GM10266 (cell line): Measurements from ENCODE around the gene ZIC1.
A peak's percentile ranks its signal among the peaks of the same experiment; 100 is the strongest.

Source experiments
- DNase-seq: peaks from one replicate; pipeline ENCODE4 v3.0.0; 2012; ENCODE audit errors: extremely low spot score
- TF ChIP-seq, protein P1 (sequence below): IDR thresholded peaks from 2 replicates; pipeline ENCODE4 v1.5.1; 2012; ENCODE audit warnings: mild to moderate bottlenecking, low read depth; ENCODE audit not compliant: control insufficient read depth, insufficient read depth; ENCODE audit errors: missing control alignments

ZIC1 gene

DNA sequence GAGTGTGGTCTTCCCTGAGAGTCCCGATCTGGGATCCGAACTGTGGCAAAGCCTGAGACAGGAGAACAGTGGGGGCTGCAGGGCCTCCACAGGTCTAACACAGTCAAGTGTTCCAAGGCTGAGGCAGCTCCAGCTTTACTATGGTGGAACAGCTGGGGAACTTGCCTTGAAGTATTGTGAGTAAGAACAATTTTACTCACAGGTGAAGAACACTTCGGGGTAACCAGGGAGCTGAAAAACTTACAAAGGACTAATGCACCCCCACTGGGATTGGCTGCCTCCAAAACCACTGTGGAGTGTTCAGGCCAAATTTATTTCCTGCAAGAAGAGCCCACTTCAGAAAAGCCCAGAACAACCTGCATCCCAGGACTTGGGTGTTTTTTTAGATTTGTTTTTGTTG, 28.2 kb upstream of the ZIC1 start:
- no peak for DNase-seq
- TF ChIP-seq, protein P1, sequence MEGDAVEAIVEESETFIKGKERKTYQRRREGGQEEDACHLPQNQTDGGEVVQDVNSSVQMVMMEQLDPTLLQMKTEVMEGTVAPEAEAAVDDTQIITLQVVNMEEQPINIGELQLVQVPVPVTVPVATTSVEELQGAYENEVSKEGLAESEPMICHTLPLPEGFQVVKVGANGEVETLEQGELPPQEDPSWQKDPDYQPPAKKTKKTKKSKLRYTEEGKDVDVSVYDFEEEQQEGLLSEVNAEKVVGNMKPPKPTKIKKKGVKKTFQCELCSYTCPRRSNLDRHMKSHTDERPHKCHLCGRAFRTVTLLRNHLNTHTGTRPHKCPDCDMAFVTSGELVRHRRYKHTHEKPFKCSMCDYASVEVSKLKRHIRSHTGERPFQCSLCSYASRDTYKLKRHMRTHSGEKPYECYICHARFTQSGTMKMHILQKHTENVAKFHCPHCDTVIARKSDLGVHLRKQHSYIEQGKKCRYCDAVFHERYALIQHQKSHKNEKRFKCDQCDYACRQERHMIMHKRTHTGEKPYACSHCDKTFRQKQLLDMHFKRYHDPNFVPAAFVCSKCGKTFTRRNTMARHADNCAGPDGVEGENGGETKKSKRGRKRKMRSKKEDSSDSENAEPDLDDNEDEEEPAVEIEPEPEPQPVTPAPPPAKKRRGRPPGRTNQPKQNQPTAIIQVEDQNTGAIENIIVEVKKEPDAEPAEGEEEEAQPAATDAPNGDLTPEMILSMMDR, result no peak

- TF ChIP-seq, protein P1, result no peak
- DNase-seq, result no peak
These were observed 27.6 kb upstream of the ZIC1 start for GRCh38 chr3:147381596-147381995.

- TF ChIP-seq, protein P1, result no peak
- DNase-seq, result no peak
These were observed 25.5 kb upstream of the ZIC1 start for GRCh38 chr3:147383617-147384016.

GRCh38 chr3:147384210-147385058, 24.7 kb upstream of the ZIC1 start:
- no peak for DNase-seq
- TF ChIP-seq, protein P1, result peak; percentile 20

GRCh38 chr3:147385059-147386012, 23.8 kb upstream of the ZIC1 start:
- no peak for DNase-seq
- TF ChIP-seq, protein P1, result no peak

DNA sequence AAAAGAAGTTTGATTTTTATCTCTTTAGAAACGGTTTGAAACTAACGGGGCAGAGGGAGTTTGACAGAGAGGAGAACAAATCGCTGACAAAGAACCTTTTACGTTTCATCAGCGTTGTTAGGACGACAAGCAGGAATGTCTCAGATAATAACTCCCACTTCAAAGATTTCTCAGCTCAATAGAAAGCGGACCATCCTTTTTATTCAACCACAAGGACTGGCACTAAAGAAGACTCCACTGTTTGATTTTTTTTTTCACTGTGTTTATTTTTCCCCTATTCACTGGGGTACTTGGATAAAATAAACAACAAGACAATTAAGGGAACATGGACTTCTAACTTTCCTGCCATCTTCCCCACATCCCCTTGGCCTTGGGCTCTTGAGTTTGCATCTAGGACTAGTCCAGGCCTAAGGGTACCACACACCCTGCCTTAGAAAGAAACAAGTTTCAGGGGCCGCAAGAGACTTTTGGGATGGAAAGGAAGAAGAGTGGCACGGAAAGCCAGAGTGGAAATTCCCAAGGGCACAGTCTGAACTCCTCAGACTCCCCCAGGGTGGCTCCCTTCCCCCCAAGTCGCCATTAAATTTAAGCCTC, 21.8 kb upstream of the ZIC1 start:
- TF ChIP-seq, protein P1, result no peak
- DNase-seq, result no peak
